VCaP (cell line): ENCODE results near the gene HHLA2.

ENCODE experiments used
- H3K27ac ChIP-seq: fragments of 450-650 bp; 2 replicates; pipeline ENCODE4 v1.5.1; 2017
- TF ChIP-seq, protein P1 (sequence below): fragments of 450-650 bp; conservative IDR thresholded peaks from 2 replicates; pipeline ENCODE4 v1.5.1; 2017; ENCODE audit warnings: mild to moderate bottlenecking, moderate library complexity

The HHLA2 gene

DNA sequence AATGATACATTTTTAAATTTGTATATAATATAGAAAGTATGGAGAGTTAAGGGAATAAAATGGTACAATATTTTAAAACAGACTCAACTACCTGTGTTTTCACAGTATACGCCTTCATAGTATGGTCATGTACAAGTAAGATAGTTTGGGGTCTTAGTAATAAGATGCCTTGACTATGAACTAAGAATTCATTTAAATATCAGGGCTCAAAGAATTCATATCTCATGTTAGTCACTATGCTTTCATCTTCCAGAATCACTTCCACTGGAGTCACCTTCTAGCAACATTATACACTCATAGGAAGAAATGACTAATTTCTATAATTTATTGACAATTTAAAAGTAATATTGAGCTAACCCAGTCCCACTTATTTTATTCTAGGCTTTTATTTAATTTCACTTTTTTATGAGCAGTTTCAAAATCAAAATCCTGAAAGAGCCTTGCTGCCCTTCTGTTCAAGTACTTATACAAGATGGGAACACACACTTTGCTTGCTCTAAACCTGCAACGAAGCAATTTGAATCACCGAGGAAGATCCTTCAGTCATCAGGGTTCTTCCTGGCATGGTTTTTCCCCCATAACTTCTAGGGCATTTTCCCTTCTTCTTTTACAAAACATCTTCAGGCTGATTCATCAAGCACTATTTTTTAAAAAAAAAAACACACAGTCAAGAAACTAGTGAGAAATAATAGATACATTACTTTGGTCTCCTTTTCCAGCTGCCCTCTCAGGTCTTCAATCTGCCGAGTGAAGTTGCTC, 119.9 kb downstream of the HHLA2 start:
- H3K27ac ChIP-seq, result no peak overlapping the region
- TF ChIP-seq, protein P1, sequence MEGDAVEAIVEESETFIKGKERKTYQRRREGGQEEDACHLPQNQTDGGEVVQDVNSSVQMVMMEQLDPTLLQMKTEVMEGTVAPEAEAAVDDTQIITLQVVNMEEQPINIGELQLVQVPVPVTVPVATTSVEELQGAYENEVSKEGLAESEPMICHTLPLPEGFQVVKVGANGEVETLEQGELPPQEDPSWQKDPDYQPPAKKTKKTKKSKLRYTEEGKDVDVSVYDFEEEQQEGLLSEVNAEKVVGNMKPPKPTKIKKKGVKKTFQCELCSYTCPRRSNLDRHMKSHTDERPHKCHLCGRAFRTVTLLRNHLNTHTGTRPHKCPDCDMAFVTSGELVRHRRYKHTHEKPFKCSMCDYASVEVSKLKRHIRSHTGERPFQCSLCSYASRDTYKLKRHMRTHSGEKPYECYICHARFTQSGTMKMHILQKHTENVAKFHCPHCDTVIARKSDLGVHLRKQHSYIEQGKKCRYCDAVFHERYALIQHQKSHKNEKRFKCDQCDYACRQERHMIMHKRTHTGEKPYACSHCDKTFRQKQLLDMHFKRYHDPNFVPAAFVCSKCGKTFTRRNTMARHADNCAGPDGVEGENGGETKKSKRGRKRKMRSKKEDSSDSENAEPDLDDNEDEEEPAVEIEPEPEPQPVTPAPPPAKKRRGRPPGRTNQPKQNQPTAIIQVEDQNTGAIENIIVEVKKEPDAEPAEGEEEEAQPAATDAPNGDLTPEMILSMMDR, result no peak

DNA sequence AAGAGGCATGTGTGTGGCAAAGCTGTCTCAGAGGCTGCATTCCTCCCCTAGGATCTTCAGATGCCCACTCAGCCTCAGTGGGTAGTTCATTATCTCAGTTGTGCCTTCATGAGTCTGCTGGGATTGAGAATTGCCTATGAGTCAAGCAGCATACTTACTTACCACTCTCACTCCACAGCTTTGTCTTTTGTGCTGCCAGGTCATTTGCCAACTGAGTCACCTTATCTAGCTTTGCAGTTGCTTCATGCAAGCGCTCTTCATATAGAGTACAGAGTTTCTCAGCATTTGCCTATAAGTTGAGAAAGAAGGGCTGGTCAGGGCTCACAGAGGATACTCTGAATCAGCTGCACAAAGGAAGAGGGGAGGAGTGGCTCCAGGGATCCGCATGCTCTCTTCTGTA, 124.6 kb downstream of the HHLA2 start:
- H3K27ac ChIP-seq, result no peak overlapping the region
- TF ChIP-seq, protein P1, result no peak
